Adrenal gland (tissue), 5 donors: ENCODE measurements around the gene TPRN.

ENCODE experiments used
- CTCF ChIP-seq, 6 experiments: fragments of 450-650 bp in 4 of 6; fragments of 200-600 bp in 2 of 6; sonication (generic) in 1 of 6; IDR thresholded peaks; 1 replicate in 5 of 6; 2 replicates in 1 of 6; pipeline versions ENCODE4 v1.5.1 to v1.8.0; 2016 to 2021; ENCODE audit warnings: antibody characterized with exemption in 6 of 6, mild to moderate bottlenecking in 2 of 6, moderate library complexity in 1 of 6
- POLR2A ChIP-seq, 2 donors: fragments of 450-650 bp; IDR thresholded peaks; one replicate each; pipeline ENCODE4 v1.6.1; 2017; ENCODE audit warnings: antibody characterized with exemption in 2 of 2, mild to moderate bottlenecking in 2 of 2, moderate library complexity in 1 of 2
- donor health status: DM: no; HTN: no; CAD: no.

DNA sequence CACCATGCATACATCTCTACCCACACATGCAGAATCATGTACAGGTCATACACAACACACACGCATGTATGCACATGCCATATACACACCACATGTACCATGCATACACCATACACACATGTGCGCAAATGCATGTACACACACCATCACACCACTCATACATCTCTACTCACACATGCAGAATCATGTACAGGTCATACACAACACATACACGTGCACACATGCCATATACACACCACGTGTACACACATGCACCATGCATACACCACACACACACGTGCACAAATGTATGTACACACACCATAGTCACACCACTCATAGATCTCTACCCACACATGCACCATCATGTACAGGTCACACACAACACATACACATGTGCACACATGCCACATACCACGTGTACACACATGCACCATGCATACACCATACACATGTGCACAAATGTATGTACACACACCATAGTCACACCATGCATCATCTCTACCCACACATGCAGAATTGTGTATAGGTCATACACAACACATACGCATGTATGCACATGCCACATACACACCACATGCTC, 47.6 kb downstream of the TPRN start:
- TF ChIP-seq CTCF (IDR thresholded peaks at IDR 0.05) (no peak), POLR2A (IDR thresholded peaks at IDR 0.05) (no peak)
